HG03108 (cell line): ENCODE results near the gene TCERG1L.

Source experiments
- ATAC-seq: cut with Tn5 transposase; IDR thresholded peaks from one replicate; pipeline ENCODE4 v1.9.1; 2021; ENCODE audit warnings: moderate library complexity; ENCODE audit not compliant: unreplicated experiment

The TCERG1L gene

GRCh38 chr10:131078131-131078881, 233.2 kb downstream of the TCERG1L start:
- ATAC-seq = no peak

GRCh38 chr10:131077724-131078123, 233.8 kb downstream of the TCERG1L start:
- no peak for ATAC-seq

GRCh38 chr10:131077031-131077430, 234.5 kb downstream of the TCERG1L start:
- no peak for ATAC-seq

- no peak for ATAC-seq
Measured at GRCh38 chr10:131076356-131076755, 235.2 kb downstream of the TCERG1L start.

GRCh38 chr10:131075218-131075770, 236.2 kb downstream of the TCERG1L start:
- no peak for ATAC-seq

GRCh38 chr10:131074682-131075081, 236.8 kb downstream of the TCERG1L start:
- no peak for ATAC-seq

GRCh38 chr10:131073469-131074035, 238.0 kb downstream of the TCERG1L start:
- ATAC-seq = no peak

- no peak for ATAC-seq
Measured at GRCh38 chr10:131072651-131073468, 238.7 kb downstream of the TCERG1L start.

GRCh38 chr10:131071721-131072120, 239.8 kb downstream of the TCERG1L start:
- no peak for ATAC-seq

GRCh38 chr10:131070856-131071255, 240.7 kb downstream of the TCERG1L start:
- ATAC-seq = no peak

GRCh38 chr10:131068760-131069159, 242.8 kb downstream of the TCERG1L start:
- no peak for ATAC-seq

GRCh38 chr10:131068311-131068710, 243.2 kb downstream of the TCERG1L start:
- no peak for ATAC-seq

- ATAC-seq = no peak
Measured at GRCh38 chr10:131067690-131068089, 243.8 kb downstream of the TCERG1L start.

- ATAC-seq = no peak
Measured at GRCh38 chr10:131065673-131066305, 245.7 kb downstream of the TCERG1L start.

GRCh38 chr10:131063311-131063710, 248.2 kb downstream of the TCERG1L start:
- no peak for ATAC-seq

GRCh38 chr10:131062621-131063260, 248.8 kb downstream of the TCERG1L start:
- ATAC-seq = no peak

- ATAC-seq = no peak
Measured at GRCh38 chr10:131061216-131061615, 250.3 kb downstream of the TCERG1L start.

- no peak for ATAC-seq
Measured at GRCh38 chr10:131059881-131060280, 251.6 kb downstream of the TCERG1L start.

- ATAC-seq = no peak
Measured at GRCh38 chr10:131058799-131059198, 252.7 kb downstream of the TCERG1L start.

GRCh38 chr10:131056781-131057180, 254.7 kb downstream of the TCERG1L start:
- ATAC-seq = no peak
